ENCODE results near the gene PRH2. TPM values are rescaled to one million over a fixed set of nuclear protein-coding genes. Genes with fewer than 3 reads are reported as not detected.

Gene PRH2
- total RNA-seq (2022; extraction: Qiagen RNA extraction) = 0.29 to 0.47 TPM in 2 of 5 replicates, not detected in the others

GRCh38 chr12:10928746-10929286 lies at the start of gene PRH2:
Gene PRH2 (plus strand): TSS chr12:10929236. CDS start chr12:10929274, 38 bp downstream.

DNA sequence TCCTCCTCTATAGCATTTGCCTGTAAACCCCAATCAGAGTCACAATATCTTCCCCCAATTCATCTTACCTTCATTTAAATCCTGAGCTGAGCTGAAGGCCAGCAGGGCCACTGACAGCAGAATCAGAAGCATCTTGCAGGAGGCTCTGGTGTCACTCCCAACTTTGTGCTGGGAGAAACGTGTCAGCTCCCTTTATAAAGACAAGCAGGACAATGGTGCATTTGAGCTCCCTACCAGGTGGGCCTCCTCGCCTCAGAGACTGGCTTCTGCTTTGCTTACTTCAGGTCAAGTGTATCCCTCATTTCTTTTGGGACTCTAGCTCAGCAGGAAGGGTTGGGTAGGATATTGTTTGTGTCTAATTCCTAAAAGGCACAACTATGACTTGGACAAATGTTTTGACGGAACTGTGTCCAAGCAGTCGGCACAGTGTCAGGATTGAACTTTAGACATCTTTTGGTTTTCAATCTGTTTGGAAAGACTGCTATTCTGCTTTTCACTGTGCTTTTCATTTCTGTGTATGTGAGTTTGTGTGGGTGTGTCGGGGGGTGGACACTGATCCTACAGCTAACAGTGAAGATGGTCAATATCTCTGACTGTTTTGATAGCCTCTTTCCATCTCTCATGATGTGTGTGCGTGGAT lies 44.8 kb upstream of the PRH2 start, which contains the start of gene PRH1:
Gene PRH1, minus strand, starts transcription at position 170 of the 640 bp plus-strand sequence. Its CDS starts 38 bp downstream, at position 132.

DNA sequence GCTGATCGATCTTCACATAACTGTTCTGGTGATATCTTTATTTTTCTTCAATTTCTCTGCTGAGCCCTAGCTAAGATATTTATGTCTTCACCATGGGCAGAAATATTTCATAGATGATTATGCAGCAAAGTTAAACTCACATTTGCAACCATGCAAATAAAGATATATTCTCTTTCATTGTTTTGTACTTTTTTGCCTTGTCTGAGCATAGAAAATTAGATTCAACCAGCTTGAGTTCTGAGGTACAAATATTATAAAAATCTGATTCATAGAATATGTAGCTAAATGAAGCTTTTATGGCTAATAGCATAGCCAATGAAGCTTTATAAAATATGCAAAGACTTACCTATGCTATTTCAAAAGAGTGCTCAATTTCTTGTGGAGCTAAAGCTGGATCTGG lies 19.6 kb upstream of the PRH2 start, which contains the start of gene TAS2R13:
Gene TAS2R13, minus strand, starts transcription at position 101 of the 400 bp plus-strand sequence. CDS start 264 bp downstream, outside the sequence.

GRCh38 chr12:10939163-10939562 lies 10.1 kb downstream of the PRH2 start, which contains the start of gene TAS2R14:
Gene TAS2R14 (minus strand): TSS chr12:10939263. CDS start chr12:10939207, 56 bp downstream.

Other genes with a start within 250 kb of the PRH2 start
- 254 to 269 TPM (median 257 TPM) in 5 replicates for gene YBX3, start 205.9 kb upstream of the PRH2 start, total RNA-seq (2022; extraction: Qiagen RNA extraction)
- gene TAS2R7, start 126.6 kb upstream of the PRH2 start, total RNA-seq (2022; extraction: Qiagen RNA extraction) = not detected in 5 replicates
- gene TAS2R8, start 122.0 kb upstream of the PRH2 start, total RNA-seq (2022; extraction: Qiagen RNA extraction) = not detected in 5 replicates
- gene TAS2R9, start 119.1 kb upstream of the PRH2 start, total RNA-seq (2022; extraction: Qiagen RNA extraction) = not detected in 5 replicates
- 0.08 to 0.10 TPM in 2 of 5 replicates, not detected in the others for gene TAS2R10, start 102.9 kb upstream of the PRH2 start, total RNA-seq (2022; extraction: Qiagen RNA extraction)
- gene PRR4, start 79.8 kb upstream of the PRH2 start, total RNA-seq (2022; extraction: Qiagen RNA extraction) = 1.6 to 3.3 TPM (median 2.6 TPM) in 5 replicates
- 2.0 to 3.3 TPM (median 3.1 TPM) in 5 replicates for gene PRH1, start 45.0 kb upstream of the PRH2 start, total RNA-seq (2022; extraction: Qiagen RNA extraction)
- gene TAS2R13, start 19.7 kb upstream of the PRH2 start, total RNA-seq (2022; extraction: Qiagen RNA extraction) = not detected in 5 replicates
- gene TAS2R14, start 10.0 kb downstream of the PRH2 start, total RNA-seq (2022; extraction: Qiagen RNA extraction) = 0.43 to 0.70 TPM (median 0.48 TPM) in 5 replicates
- not detected in 5 replicates for gene TAS2R50, start 57.7 kb downstream of the PRH2 start, total RNA-seq (2022; extraction: Qiagen RNA extraction)
- 0.07 to 0.20 TPM (median 0.14 TPM) in 3 of 5 replicates, not detected in the others for gene TAS2R20, start 69.1 kb downstream of the PRH2 start, total RNA-seq (2022; extraction: Qiagen RNA extraction)
- 0.13 to 0.17 TPM (median 0.14 TPM) in 3 of 5 replicates, not detected in the others for gene TAS2R19, start 93.4 kb downstream of the PRH2 start, total RNA-seq (2022; extraction: Qiagen RNA extraction)
- gene TAS2R31, start 102.2 kb downstream of the PRH2 start, total RNA-seq (2022; extraction: Qiagen RNA extraction) = 0.10 to 0.22 TPM in 2 of 5 replicates, not detected in the others
- not detected in 5 replicates for gene TAS2R46, start 133.1 kb downstream of the PRH2 start, total RNA-seq (2022; extraction: Qiagen RNA extraction)
- not detected in 5 replicates for gene TAS2R43, start 163.1 kb downstream of the PRH2 start, total RNA-seq (2022; extraction: Qiagen RNA extraction)
- 0.05 to 0.06 TPM in 2 of 5 replicates, not detected in the others for gene TAS2R30, start 205.4 kb downstream of the PRH2 start, total RNA-seq (2022; extraction: Qiagen RNA extraction)
- 7.6 to 8.4 TPM (median 7.9 TPM) in 5 replicates for gene SMIM10L1, start 242.0 kb downstream of the PRH2 start, total RNA-seq (2022; extraction: Qiagen RNA extraction)